HG02642 (cell line): ENCODE data around the gene SNAP25.

Experiments
- ATAC-seq: cut with Tn5 transposase; IDR thresholded peaks from one replicate; pipeline ENCODE4 v1.9.1; 2021; ENCODE audit warnings: mild to moderate bottlenecking; ENCODE audit not compliant: unreplicated experiment, poor library complexity

Gene SNAP25

DNA sequence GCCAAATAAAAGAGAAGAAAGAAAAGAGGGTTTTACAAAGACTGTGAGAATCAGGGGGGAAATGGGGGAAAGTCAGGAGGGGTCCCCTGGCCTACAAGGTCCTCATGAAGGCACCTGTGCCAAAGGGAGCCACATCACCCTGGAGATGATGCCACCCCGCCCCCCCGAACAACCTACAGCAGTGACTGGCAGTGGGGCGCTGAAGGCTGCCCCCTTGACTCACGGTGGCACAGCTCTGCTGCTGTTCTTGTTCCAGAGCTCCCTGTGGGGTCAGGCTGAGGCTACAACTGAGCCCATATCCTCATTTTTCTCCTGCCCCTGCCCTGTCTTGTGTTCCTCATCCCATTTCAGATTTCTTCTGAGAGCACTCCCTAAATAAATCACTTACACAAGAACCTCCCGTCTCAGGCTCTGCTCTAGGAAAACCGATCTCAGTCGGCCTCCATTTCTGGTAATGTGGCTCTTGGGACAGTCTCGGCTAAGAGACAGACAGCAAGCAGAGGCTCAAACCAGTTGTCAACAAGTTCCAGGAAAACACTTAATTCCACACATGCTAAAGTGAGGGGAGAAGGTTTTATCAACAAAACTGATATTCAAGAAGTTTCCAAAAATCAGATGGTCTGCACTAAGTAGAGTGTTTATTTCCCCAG is 105.7 kb downstream of the SNAP25 start:
- no peak for ATAC-seq

DNA sequence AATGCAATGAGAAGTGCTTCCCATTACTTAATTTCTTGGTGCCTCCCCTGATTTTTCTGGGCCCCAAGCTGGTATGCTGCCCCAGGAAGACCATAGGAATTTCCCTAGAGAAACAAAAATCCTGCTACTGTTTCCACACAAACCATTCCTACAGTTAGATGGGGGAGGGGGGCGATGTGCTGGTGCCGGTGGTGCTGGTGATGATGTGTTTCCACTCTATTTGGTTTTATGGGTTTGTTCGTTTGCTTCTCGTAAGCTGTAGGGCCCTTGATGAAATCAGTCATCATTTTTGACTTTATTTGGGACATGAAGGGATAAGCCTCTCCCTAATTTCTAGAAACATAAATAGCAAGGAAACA is 110.2 kb downstream of the SNAP25 start:
- no peak for ATAC-seq

DNA sequence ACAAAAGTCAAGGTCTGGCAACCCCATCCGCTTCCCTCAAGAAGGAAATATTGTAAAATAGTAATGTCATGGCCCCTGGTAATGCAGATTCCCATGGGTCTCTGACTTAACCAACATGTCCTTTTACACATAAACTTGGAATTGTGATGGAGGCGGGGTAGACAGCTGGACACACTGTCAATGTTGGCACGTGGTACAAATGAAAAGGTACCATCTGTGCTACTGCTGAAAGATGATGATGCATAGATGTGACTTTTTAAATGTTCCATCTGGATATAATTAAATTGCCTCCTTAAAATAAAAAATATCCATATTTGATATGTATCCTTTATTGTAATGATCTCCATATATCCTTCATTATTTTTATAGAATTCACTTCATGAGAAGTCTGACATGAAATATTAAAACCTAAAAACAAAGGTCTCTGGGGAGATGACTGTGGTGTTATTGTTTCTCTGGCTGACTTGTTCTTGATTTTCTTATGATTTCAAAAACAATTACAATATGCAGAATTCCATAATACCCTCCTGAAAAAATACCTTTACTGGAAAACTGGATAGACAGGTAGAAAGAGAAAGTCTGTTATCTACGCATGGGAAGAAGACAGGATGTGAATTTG is 110.9 kb downstream of the SNAP25 start:
- ATAC-seq: no peak

DNA sequence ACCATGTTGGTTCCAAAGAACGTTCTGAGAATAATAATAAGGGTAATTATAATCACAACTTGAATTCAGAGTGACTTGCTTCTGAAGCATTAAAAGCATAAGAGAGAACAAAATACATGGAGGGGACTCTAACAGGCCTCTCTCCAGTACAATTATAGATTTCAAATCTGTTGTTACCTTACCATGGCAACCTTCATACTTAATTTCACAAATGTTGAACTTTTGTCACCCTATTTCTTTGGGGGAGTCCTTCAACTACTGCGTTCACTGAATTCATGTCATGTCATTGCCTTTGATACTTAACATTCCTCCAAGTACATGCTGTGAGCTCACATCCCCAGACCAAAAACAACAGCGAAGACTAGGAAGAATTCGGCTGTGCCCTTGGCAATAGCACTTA is 111.4 kb downstream of the SNAP25 start:
- no peak for ATAC-seq

DNA sequence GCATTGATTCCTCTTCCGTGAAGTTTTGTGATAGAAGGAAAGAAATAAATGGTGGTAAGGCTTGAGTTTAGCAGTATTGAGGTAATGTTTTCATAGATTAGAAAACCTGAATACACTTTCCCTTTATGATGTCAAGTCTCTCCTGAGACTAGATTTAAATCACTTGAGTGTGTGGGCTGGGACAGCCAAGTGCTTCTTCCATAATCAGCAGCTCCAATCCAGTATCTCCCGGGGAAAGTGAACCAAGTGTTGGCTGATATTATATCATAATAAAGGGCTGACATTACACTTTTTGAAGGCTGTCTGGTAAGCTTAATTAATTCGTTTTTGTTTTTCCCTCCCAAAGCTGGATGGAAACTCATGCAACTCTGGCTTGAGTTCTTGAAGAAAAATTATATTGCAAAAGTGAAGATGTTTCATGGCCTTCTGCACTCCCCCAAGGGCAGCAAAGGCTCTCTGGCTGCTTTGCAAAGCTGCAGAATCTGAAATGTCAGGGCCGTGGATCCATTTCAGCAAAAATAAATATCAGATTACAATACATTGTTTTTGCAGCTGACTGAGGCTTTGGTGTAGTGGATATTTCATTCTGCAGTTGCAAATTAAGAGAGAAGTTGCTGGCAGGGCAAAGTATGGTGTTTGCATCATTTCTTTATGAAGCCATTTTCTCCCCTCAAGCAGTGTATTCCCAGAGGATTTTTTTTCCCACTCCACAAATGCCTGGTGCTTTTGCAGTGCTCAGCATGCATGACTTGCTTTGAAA is 114.2 kb downstream of the SNAP25 start:
- no peak for ATAC-seq

DNA sequence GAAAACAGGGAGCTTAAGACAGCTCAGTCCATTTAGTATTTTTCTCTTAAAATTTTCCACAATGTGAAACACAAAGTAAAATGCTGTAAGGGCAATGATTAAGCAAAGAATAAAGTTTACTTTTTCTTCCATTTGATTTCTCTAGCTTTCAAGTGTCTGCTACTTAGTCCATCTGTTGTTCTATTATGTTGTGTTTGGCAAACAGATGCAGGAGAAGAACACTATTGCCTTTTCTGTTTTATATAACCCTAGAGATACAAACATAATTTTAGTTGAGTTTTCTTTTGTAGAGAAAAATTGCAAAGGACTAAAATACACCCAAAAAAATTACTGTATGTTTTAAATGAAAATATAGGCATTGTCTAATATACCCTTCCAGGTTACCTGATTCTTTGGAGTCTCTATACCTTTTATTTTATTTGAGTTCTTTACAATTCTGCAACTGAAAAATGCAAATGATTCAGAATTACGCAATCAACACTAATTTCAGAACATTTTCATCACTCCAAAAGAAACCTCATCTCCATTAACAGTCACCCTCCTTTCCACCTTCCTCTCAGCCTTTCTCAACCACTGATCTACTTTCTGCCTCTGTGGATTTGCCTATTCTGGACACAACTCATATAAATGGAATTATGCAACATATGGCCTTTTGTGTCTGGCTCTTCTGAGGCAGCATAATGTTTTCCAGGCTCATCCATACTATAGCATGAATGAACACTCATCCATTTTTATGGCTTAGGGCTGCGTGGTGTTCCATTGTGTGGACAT is 118.5 kb downstream of the SNAP25 start:
- ATAC-seq: no peak

DNA sequence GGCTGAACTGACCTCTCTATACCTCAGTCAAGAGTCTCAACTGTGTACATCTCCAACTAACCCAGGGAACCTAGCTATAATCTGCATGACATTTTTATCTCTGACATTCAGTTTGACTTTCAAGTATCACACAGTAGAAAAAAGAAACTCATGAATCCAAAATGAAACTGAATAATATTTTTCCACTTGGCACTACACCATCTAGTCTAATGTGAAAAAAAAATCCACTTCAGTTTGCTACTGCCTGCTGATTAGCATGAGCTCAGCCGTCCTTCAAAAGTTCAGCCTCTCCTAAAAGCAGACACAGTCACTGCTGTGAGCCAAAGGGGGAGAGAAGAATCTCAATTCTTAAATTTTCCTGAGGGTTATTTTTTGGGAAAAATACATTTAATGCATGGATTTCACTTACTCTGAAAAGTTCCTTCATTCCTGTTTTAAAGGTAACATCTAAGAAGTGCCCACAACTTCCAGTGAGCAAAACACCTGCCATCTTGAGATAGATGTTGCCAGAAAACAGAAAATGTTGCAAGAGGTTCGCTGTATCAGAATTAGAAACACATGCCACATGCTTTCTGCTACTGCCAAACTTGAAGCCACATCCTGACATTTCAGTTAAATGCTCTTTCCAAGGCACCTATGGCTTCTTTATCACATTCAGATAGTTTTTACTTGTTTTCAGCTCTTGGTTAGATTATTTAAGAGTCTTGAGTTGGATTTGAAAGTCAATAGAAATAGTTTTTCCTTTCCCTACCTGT is 120.0 kb downstream of the SNAP25 start:
- ATAC-seq: no peak

DNA sequence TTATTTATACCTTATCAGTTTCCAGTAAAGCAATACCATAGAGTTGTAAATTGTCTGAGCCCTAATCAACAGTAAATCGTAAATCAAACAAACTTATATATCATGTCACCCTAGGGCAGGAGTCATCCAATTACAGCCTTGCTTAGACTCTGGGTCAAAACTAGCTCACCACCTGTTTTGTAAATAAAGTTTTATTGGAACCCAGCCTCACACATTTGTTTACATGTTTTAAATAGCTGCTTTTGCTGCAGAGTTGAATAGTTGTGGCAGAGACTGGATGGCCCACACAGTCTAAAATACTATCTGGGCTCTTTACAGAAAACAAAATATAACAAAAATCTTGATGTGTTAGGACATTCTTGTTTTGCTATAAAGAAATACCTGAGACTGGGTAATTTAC is 121.0 kb downstream of the SNAP25 start:
- no peak for ATAC-seq

DNA sequence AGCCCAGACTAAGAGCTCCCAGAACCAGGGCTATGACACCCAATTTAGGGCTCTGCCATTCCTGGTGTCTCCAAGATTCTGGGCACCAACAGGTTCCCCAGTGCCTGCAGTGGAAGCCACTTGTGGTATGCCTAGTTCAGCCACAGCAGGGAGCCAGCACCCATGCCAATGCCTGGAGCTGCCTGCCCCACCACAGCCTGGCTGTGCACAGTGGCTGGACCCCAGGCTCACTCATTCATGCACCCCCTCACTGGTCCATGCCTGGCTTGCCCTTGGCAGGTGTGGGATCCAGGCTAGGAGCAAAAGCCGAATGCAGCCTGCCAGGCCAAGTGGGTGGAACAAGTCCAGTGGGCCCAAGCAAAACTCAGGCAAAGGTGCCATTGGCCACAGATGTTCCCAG is 123.5 kb downstream of the SNAP25 start:
- ATAC-seq: no peak

DNA sequence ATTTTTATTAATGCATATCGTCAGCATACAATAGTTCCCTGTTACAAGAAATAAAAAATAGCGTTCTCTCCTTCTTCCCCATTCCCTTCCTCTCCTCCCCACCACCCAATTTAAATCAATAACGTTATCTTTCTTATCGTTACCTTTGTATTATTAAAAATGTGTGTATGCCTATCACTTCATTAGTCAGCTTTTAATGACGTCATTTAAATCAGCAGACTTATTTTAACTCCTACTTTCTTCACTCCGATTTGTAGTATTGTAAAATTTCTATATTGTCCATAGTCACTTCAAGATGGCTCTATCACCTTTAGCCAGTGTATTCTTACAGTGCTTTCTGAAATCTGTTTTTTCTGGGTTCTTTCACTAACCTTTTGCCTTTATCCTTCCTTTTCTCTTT is 126.3 kb downstream of the SNAP25 start:
- ATAC-seq: no peak

DNA sequence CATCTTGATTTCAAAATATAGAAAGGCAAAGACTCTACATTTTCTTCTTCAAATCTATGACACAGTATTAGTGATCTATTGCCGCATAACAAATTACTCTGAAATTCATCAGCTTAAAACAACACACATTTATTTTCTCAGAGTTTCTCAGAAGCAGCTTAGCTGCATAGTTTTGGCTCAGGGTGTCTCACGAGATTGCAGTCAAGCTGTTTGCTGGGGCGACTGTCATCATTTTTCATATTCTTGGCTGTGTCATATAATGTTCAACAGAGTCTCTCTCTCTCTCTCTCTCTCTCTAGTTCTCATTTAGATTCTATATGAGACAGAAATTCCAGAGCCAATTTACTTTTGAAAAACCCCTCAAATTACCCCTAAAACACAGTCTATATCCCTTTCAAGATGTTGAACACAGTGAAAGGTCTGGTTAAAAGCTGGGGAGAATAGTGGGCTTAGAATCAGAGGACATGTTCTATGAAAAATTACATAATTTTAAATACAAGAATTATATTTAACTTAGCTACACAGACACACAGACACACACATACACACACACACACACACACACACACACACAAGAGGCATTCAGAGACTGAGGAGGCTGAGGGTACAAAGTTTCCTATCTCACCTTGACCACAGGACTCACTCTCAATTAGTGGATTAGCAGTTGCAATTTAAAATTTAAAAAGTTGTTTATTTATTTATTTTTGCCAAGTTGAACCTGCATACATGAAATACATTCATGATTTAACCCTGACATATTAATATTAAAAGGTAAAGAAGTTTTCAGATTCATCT is 128.7 kb downstream of the SNAP25 start:
- ATAC-seq: no peak

DNA sequence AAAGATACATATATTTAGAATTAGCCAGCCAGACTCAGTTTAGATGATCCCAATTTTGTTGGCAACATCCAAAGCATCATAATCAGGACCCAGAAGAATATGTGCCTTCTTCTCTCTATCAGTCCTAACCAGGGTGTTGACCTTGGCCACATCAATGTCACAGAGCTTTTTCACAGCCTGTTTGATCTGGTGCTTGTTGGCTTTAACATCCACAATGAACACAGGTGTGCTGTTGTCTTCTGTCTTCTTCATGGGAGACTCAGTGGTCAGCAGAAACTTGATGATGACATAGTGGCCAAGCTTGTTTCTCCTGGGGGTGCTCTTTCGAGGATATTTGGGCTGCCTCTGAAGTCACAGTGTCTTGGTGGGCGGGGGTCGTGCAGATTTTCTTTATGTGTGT is 130.5 kb downstream of the SNAP25 start:
- no peak for ATAC-seq

DNA sequence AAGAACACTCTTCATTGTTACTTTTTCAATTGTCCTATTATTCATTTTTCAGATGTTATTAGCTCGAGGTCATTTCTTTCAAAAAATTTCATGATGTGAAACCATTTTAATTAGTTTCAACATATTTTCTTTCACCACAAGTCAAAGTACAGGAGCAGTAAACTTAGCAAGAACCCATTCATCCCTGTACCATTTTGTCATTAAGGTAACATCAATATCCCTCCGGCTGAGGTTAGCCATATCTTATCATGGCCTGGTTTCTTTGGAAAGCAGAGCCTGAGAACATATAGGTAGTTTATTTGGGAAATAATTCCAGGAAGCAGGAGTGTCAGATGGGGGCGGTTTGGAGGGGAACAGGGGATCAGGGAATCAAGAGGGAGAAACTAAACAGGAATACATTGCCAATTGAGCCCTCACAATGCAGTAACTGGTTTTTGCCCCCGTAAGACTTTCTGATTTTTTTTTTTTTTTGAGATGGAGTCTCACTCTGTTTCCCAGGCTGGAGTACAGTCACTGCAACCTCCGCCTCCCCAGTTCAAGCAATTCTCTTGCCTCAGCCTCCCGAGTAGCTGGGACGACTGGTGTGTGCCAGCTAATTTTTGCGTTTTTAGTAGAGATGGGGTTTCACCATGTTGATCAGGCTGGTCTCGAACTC is 131.7 kb downstream of the SNAP25 start:
- ATAC-seq: no peak

DNA sequence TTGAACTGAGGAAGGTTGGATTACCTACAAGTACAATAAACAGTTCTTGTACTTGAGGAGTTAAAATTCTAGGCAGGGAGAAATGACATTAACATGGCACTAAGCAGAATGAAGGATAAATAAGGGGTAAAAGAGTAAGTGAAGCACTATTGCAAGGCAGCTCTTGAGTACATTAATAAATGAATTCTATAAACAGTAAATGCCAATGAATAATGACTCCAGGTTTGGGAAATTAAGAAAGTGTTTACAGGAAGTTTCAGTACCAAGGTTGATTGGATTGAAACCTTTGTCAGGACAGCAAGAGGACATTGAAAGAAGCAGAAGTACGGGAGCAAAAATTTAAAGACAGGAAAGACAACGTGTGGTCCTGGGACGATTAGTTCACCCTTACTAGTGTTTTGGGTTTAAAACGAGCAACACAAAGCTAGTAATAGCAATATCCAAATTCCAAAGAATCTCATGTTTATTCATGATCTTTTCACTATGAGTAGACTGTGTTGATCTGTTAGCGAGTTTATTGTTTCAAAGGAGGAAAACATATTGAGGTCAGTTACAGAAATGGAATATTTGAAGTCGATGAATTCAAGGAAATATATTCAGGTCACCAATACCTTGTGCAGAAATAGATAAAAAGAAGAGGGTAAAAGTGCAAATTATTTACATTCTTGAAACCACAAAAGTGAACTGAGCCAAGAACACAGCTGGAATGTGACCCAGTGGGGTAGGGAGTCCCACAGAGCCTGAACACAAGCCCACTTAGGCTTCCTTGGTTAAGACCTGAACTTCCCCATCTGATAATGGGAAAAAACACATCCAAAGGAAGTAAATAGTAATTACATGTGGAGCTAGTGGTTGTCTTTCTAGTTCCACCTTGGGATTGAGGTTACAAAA is 134.5 kb downstream of the SNAP25 start:
- ATAC-seq: no peak

DNA sequence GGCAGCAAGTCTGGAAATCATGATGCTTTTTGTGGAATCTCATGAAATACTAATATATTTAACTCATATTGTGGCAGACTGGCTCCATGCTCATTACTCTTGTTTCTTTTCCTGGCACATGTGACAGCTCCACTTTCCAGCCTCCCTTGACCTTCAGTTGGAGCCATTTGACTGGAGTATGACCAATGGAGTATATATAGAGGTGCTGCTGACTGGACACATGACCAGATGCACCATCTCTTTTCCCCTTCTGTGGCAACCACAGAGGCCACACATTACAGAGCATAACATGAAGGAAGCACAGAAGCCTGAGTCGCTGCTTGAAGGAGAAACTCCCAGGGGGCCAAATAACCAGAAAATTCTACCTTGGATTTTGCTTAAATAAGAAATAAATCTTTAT is 138.0 kb downstream of the SNAP25 start:
- ATAC-seq: no peak
